ENCODE measurements around the gene PTPRM.

DNA sequence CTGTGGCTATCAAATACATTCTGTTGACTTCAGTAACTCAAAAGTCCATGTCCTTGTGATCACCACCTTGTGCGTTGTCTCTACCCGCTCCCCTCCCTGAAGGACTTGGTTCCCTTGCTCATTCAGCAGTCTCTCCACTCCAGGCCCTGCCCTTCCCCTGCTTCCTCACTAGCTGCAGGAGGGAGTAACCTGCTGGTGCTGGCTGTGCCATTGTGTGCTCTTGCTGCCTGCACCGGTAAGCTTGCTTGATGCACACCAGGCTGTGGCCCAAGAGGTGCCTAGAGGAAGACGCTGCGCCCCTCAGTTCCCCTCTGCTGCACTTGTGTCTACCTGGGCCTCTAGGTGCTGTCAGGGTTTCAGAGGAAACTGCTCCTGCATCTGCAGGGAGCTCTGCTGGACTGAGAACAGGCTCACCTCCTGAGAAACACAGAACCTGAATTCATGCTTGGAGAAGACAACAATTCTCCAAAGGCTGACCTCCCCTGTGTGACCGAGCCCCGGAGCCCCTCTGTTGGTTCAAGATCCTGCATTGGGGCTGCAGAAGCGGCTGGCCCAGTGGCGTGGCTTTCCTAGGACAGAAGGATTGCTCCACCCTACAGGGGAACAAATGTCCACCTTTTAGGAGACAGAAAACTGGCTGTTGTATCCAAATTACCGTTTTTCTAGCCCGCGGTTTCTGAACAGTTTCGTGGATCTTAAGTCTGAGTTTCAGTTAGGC lies 33.6 kb downstream of the PTPRM start:
- TF ChIP-seq TOX (CRISPR knock-in tag; IDR thresholded peaks at IDR 0.05; ENCODE audit: borderline replicate concordance) (no peak), ZFP3 (CRISPR knock-in tag; IDR thresholded peaks at IDR 0.05) (no peak), OSR1 (CRISPR knock-in tag; IDR thresholded peaks at IDR 0.05) (no peak), ZNF8 (CRISPR knock-in tag; IDR thresholded peaks at IDR 0.05) (no peak), ARNTL (CRISPR knock-in tag; IDR thresholded peaks at IDR 0.05; ENCODE audit: borderline replicate concordance, low read depth) (no peak)
- TF ChIP-seq, protein P1, sequence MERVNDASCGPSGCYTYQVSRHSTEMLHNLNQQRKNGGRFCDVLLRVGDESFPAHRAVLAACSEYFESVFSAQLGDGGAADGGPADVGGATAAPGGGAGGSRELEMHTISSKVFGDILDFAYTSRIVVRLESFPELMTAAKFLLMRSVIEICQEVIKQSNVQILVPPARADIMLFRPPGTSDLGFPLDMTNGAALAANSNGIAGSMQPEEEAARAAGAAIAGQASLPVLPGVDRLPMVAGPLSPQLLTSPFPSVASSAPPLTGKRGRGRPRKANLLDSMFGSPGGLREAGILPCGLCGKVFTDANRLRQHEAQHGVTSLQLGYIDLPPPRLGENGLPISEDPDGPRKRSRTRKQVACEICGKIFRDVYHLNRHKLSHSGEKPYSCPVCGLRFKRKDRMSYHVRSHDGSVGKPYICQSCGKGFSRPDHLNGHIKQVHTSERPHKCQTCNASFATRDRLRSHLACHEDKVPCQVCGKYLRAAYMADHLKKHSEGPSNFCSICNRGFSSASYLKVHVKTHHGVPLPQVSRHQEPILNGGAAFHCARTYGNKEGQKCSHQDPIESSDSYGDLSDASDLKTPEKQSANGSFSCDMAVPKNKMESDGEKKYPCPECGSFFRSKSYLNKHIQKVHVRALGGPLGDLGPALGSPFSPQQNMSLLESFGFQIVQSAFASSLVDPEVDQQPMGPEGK (CRISPR knock-in tag; IDR thresholded peaks at IDR 0.05; ENCODE audit: borderline replicate concordance), result no peak
- TF ChIP-seq, protein P2, sequence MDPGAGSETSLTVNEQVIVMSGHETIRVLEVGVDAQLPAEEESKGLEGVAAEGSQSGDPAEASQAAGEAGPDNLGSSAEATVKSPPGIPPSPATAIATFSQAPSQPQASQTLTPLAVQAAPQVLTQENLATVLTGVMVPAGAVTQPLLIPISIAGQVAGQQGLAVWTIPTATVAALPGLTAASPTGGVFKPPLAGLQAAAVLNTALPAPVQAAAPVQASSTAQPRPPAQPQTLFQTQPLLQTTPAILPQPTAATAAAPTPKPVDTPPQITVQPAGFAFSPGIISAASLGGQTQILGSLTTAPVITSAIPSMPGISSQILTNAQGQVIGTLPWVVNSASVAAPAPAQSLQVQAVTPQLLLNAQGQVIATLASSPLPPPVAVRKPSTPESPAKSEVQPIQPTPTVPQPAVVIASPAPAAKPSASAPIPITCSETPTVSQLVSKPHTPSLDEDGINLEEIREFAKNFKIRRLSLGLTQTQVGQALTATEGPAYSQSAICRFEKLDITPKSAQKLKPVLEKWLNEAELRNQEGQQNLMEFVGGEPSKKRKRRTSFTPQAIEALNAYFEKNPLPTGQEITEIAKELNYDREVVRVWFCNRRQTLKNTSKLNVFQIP (CRISPR knock-in tag; IDR thresholded peaks at IDR 0.05; ENCODE audit: borderline replicate concordance, low read depth), result no peak

All from SK-N-SH treated with all-trans-retinoic acid at 6 μM for 48 hours (cell line).